Stimulated activated CD4-positive, alpha-beta T cell treated with anti-CD3 and anti-CD28 coated beads, TNF-alpha, amount 100 ng/mL, for 24 hours (primary cell): ENCODE results near the gene NUMB.

Source experiments
- DNase-seq, 3 experiments: peaks; one replicate each; pipeline ENCODE4 v3.0.0-alpha.2; 2020; ENCODE audit warnings: low read depth in 3 of 3

The NUMB gene

DNA sequence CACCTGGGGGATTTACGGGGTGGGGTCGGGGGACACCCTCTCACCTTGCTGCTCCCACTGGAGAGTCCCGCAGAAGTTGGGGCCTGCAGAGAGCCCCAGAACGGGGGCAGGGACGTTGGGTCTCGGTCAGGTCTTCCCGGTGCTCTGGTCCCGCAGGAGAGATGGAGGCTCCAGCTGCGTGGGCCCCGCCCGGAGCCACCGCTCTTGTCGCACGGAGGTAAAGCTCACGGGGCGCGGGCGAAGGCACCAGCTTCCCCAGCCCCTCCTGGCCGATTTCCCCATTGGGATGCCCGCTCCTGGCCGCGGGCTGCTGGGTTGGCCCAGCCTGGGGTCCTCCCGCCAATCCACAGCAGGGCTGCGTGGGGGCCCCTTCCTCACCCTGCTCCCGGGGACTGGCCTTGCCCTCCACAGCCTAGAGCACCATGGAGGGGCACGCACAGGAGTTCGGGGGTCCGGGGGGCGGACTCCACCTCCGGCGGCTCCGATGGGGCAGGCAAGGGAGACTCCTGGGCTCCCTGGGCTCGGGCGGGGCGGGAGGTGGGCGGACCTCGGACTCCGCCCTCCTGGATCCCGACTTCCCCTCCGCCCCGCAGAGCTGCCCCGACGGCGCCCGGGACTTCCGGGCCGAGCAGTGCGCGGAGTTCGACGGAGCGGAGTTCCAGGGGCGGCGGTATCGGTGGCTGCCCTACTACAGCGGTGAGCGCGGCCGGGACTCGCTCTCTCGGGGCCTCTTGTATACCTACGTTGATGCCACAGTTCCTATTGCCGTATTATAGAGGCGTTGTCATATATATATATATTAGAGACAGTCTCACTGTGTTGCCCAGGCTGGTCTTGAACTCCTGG, 212.6 kb downstream of the NUMB start:
- DNase-seq = peak; percentile 13 to 45 (median 16)

DNA sequence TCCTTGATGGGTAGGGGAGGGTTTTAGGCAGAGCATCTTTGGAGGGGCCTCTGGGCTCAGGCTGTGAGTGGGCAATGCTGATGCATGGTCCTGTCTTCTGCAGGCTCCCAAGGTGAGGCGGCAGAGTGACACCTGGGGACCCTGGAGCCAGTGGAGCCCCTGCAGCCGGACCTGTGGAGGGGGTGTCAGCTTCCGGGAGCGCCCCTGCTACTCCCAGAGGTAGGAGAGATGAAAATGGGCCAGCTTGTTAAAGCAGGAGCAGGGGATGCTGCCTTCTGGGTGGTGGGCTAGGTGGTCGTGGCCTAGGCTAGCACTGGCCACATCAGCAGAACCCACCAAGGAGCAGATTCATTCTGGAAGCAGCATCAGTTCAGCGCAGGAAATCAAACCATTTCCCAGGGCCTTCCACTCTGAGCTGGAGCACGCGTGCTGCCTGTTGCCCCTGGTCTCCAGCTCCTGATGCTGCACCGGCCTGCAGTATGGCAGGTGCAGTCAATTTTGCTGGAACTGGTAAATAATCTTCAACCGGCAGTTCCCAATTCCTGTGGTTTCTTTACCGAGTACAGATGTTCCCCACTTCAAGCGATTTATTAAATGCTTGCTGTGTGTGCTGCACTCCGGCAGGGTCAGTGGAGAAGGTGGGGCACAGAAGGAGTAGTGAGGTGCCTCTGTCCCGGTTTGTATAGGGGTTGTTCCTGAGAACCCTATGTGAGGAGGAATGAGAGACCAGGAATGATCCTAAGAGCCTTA, 213.6 kb downstream of the NUMB start:
- DNase-seq = no peak

DNA sequence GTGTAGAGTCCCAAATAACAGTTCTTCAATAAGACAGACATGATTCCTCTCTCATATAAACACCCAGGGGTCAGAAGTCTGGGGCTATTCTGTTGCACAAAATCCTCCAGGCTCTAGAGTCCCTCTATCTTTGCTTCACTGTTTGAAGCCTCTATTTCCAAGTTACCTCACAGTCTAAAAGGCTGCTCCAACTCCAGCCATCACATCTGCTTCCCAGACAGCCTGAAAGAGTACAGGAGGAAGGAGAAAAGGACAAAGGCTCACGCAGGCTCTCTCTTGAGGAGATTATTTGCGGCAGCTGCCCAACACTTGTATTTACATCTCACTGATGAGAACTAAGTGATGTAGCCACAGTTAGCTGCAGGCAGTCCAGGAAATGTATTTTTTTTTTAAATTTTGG, 214.6 kb downstream of the NUMB start:
- no peak for DNase-seq

DNA sequence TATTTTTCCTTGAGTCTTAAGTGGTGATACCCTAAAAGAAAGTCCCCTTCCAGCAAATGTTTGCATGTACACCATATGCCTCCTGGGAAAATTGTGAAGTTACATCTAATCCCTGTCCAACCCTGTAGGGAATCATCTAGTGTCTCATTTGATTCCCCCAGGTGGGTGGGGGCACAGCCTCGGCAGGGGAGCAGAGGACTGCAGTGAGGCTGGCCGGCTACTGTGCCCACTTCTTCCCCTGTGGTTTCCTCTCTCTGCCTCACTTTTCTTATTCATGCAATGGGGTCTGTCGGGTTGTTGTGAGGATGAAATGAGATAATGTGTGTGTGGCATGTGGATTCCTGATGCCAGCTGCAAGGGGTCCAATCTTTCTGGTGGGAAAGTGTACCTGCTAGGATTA, 215.0 kb downstream of the NUMB start:
- DNase-seq = no peak

DNA sequence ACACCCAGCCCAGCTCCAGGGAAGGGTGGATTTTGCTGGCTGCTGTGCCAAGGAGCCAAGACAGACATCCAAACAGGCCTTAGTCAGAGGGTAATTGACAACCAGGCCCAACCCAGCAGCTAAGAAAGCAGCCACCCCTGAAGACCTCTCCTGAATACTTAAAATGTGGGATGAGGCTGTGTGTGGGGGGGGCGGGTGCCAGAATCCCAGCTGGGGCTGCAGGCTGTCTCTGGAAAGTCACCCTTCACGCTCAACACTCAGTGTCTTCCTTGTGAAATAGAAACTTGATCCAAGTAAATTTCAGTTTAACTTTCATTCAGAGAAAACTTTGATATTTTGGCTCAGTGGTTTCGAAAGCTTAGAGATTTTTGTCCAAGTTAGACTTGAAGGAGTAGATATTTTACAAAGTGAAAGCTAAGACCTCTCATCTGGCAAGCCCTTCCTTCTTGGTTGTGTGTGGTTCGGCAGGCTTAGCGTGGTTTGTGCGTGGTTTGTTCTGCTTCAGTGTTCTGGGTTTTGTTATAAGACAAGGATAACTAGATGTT, 215.9 kb downstream of the NUMB start:
- no peak for DNase-seq

DNA sequence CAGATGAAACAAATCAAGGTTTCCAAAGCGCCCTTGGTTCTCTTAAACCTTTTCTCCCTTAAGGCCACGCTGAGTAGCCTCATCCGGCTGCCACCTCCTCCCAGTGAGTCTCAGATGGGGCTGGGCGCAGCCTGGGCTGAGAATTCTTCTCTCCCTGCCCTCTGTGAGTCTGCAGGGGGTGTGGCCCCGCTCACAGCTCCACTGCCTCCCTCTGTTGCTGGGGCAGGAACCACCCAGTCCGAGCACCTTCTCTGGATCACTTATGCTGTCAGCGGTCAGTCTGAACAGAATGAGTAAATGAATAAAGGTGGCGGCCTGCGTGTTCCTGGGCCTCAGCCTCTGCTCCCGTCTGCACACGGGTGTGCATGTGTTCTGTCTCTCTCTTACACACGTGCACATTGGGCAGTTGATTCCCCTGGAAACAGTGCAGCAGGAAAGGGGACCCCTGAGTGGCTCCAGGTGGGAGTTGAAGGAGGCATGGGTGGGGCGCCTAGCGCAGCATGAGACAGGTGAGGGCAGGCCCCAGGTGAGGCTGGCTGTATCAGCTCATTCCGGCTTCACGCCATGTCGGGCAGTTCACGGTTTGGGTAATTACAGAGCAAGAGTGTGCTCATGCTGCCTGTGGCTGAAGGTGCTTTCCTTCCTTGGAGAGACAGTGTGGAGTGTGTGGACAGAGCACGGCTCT, 216.7 kb downstream of the NUMB start:
- DNase-seq = no peak

DNA sequence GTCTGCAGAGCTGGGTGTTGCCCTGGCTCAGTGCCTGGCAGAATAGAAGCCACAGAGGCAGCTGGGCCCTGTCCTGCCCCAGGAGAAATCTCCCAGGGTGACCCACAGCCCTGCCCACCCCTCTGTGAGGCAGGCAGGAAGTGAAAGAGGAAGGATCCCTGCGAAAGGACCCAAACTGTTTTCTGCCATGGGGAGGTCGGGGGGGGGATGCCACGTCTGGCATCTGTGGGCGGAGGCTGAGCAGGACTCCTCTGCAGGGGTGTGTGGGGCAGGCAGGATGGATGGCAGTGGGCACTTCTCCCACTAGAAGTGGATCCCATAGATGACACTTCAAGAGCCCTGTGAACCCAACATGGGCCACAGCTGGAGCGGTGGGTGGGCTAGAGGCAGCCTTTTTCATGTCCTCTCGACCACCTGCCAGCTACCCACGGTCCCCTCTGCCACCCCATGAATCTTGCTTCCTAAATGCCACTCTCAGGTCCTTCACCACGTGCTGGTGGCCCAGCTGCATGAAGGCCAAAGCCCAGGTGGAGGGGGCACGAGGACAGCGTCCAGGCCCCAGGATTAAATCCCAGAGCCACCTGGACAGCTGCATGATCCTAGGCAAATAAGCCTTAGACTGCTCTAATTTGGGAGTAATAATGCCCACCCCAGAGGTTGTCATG, 217.4 kb downstream of the NUMB start:
- no peak for DNase-seq

DNA sequence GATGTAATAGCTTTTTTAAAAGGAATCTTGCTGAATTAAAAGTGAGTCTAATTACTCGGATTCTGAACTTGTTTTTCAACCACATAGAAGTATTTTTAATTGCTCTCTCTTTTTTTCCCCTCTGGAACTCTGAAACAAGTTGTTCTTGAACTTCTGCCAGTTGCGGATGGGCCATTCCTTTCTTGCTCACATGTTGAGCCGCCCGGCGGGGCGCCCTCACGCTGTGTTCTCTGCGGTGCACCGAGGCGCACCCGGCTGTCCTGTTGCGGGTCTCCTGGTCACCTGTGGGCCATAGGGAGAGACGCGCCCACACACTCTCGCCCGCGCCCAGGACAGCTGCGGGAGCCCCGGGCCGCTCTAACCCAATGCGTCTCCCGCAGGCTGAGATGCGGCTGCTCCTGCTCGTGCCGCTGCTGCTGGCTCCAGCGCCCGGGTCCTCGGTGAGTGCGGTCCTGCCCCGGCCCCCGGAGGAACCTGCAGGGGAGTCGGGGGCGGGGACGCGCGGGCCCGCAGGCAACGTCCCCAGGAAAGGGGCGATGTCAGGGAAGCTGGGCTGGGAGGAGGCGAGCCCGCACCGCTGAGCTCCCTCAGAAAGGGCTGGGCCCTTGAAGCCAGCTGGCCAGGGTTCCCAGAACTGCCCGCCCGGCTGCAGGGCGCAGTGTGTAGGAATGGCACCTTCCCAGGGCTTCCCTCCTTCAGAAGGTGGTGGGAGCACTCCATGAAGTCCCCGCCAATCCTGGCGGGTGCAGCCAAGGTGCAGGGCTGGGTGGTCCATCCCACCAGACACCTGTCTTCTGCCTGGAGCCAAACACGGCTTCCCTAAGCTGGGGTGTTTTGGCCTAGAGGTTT, 218.7 kb downstream of the NUMB start:
- DNase-seq = no peak

DNA sequence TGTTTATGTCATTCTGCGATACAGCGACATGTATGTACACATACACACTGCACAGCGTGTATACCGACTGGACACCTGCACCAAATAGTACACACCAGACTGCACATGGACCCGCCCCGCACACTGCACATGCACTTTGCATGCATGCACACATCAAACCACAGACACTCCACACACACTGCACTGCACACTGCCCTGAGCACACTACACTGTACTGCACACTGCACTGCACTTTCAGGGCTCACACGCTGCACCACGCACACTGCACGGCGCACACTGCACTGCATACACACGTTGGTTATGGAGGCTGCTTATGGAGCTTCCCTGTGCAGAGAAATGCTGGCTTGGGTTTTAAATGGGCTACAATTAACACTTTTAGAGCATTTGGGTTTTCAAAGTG, 219.4 kb downstream of the NUMB start:
- DNase-seq = no peak

DNA sequence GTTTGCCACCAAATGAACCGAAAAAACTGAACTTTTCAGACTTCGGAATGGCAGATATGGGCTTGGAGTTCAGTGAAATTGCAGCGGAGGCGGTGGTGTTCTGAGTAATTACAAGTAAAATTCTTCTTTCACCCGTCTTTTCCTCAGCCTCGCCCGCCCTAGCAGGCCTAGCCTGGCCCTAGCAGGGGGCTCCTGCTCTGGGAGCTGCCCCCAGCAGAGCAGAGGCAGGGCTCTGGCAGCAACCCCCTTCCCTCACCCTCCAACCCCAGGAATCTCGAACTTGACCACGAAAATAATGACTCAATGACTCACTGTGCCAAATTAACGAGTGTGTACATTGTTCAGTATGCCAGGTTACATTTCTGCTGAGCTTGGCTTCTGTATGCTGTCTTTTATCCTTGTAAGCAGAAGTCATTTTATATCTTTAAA, 219.9 kb downstream of the NUMB start:
- no peak for DNase-seq

DNA sequence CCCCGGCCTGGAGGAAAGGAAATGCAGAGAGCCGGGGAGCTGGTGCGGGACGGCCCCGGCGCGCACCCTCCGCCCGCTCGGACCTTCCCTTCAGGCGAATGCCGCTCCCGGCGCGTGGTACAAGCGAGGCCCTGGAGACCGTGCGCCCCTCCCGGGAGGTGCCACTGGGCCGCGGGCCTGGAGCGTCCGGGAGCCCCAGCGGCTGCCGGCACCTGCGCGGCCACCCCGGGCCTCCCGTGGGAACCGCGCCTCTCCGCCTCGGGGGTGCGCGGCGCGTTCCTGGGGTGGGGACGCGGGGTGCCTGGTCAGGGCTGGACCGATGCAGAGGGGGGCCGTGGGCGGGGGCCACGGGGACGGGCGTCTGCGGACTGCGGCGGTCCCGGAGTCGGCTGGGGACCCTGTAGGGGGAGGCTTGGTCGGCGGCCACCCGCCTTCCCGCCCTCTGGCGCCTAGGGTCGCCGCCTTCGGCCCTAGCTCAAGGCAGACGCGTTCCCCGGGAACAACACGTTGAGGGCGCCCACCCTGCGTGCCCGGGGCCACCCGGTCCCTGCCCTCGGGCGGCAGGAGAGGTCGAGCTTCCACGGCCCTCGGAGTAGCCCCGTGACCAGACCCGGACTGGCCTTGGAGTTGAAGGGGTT, 220.4 kb downstream of the NUMB start:
- DNase-seq = no peak

DNA sequence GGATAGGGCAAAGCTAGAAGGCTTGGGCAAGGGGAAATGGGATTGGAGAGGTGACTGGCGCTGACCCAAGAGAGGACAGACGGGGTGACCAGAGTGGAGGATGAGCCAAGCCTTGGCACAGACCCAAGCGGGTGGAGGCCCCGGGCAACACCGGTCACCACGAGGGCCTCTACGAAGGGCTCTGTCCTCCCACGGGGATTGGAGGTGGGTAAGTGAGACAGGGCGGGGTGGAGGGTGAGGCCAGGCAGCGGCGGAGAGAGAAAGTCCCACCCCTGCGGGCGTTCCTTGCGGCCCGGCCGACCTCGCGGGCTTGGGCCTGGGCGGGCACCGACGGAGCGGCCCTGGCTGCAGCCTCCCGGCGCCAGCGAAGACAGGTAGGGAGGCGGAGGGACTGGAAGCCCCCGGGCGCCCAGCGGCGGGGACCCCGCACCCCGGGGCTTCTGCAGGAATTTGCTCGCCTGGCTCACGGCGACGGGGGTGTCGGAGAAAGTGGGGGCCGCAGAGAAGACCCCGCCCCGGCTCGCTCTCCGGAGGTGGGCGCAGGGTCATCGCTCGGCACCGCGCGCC, 221.0 kb downstream of the NUMB start, which contains the start of gene PAPLN:
PAPLN (plus strand) TSS at position 288 of the 567 bp plus-strand sequence. CDS start 2,273 bp downstream, outside the sequence.
- no peak for DNase-seq

DNA sequence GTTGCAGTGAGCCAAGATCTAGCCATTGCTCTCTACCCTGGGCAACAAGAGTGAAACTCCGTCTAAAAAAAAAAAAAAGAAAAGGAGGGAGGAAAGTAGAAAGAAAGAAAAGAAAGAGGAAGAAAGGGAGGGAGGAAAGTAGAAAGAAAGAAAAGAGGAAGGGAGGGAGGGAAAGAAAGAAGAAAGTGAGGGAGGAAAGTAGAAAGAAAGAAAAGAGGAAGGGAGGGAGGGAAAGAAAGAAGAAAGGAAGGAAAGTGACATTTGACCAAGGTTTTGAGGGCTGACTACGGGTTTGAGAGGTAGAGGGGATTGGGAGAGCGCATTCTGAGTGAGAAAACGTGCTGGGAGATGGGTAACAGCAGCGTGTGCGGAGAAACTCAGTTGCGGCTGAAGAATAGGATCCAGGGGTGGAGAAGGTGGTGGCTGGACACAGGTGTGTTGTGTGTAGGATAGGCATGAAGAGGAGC, 221.6 kb downstream of the NUMB start:
- DNase-seq = no peak

DNA sequence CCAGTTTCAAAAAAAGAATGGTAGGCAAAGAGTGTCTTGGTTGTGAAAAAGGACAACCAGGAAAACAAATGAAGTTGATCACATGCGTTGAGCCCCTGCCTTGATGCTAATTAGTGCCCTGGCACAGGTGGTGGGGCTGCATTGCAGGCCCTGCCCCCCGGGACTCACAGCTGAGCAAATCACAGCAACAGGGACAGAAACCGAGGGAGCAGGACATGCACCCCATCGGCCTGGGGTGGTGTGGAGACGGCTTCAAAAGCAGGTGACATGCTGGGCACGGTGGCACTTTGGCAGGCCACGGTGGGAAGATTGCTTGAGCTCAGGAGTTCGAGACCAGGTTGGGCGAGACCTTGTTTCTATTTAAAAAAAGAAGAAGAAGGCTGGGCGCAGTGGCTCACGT, 222.2 kb downstream of the NUMB start:
- no peak for DNase-seq

DNA sequence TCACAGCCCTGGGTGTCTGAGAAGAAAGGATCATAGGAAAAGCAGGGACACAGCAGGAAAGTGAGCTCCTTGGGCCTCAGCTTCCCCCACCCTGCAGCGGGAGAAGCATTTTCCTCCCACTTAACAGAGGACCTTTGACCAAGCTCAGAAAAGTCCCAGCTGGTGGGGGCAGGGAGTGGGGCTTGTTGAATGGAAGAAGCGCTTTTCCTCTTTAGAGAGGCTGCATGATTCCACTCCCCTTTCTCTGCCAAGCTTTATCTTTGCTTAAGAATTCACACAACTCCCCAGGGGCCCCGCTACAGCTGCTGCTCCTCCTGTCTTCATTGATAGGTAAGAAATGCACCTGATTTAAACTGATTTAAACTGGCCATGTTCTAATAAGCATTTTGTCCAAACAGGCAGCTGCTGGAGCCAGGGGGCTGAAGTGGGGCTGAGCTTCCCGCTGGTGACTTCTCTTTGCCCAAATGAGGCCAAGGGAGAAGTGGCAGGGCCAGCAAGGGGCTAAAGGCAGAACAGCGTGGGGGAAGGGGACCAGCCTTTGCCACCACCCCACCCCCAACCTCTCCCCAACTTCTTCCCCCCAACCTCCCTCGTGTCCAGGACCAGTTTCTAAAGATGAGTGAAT, 222.7 kb downstream of the NUMB start:
- DNase-seq = no peak

DNA sequence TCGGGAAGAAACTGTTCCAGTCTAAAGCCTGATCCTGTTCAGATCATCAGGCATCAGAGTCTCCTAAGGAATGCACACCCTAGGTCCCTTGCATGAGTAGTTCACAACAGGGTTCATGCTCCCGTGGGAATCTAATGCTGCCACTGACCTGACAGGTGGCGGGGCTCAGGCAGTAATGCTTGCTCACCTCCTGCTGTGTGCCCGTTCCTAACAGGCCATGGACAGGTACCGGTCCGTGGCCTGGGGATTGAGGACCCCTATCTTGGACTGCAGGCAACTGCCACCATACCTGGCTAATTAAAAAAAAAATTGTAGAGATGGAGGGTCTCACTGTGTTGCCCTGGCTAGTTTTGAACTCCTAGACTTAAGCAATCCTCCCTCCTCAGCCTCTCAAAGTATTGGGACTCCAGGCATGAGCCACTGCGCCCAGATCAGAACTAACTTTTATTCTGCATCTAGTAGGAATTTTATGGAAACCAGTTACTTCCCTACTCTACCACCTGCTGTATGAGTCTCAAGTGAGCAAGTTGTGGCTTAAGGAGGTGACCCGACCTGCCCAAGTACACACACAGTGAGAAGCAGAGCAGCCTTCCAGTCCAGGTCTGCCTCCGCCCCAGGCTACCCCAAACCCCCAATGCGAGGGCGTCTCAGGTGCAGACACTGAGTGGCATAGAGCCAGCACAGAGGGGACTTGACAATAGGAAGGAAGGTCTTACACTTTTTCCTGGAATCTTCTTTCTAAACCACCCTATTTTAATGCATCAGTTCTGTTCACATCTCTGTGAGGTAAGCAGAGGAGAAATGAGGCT, 223.6 kb downstream of the NUMB start:
- no peak for DNase-seq

DNA sequence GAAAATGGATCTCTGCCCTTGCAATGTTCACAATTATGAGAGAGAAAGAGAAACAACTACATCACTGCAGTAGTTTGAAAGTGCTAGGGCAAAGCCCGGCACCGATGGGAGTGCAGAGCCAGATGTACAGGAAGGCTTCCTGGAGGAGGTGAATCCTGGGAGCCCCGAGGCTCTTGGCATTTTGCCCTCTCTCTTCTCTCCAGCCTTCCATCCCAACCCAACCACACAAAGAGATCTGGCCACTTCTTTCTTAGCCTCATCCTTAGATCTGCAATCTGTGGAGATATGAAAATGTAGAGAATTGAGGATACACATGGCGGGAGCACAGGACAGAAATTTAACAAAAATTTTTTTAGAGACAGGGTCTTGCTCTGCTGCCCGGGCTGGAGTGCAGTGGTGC, 224.3 kb downstream of the NUMB start:
- DNase-seq = no peak

DNA sequence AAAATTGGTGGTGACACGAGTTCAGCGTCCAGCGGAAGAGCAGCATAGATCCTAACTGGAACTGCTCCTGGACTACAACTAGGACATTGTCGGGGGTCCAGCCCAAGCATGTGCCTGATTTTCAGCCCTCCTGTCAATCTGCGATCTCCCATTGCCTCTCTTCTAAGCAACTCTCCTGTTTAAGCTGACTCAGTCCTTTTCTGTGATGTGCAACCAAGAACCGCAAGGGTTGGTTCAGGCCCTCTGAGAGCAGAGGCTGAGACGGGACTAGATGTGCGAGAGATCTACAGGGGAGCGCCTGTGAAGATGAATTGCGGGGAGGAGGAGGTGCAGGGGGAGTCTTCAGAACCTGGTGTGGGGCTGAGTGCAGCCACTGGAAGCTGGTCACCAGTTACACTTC, 224.8 kb downstream of the NUMB start:
- DNase-seq = no peak
